GM21360 (cell line): ENCODE results near the gene DIS3L2.
"Not testable (repeated sequence)": the region's sequence is repeated elsewhere in the genome, so short reads cannot be mapped to it uniquely, and the experiment has no call there.

Experiments used
- ATAC-seq: cut with Tn5 transposase; IDR thresholded peaks from one replicate; pipeline ENCODE4 v1.9.1; 2021; ENCODE audit warnings: mild to moderate bottlenecking, moderate library complexity; ENCODE audit not compliant: unreplicated experiment

The DIS3L2 gene

GRCh38 chr2:232318169-232318855 lies 356.8 kb downstream of the DIS3L2 start:
- no peak for ATAC-seq

GRCh38 chr2:232319067-232319802 lies 357.7 kb downstream of the DIS3L2 start:
- no peak for ATAC-seq

GRCh38 chr2:232319803-232320442 lies 358.4 kb downstream of the DIS3L2 start:
- ATAC-seq, result no peak

GRCh38 chr2:232320443-232320803 lies 358.9 kb downstream of the DIS3L2 start:
- ATAC-seq, result no peak

GRCh38 chr2:232321156-232321816 lies 359.8 kb downstream of the DIS3L2 start:
- no peak for ATAC-seq

GRCh38 chr2:232321817-232322559 lies 360.5 kb downstream of the DIS3L2 start:
- no peak for ATAC-seq

- no peak for ATAC-seq
These were observed 361.2 kb downstream of the DIS3L2 start for GRCh38 chr2:232322560-232323327.

GRCh38 chr2:232323328-232323650 lies 361.8 kb downstream of the DIS3L2 start:
- no peak for ATAC-seq

- not testable (repeated sequence) for ATAC-seq
These were observed 362.5 kb downstream of the DIS3L2 start for GRCh38 chr2:232323967-232324366.

GRCh38 chr2:232324778-232325177 lies 363.3 kb downstream of the DIS3L2 start:
- no peak for ATAC-seq

GRCh38 chr2:232325324-232326273 lies 364.1 kb downstream of the DIS3L2 start:
- peak; percentile 45 for ATAC-seq

GRCh38 chr2:232326274-232327104 lies 365.0 kb downstream of the DIS3L2 start:
- not testable (repeated sequence) for ATAC-seq

GRCh38 chr2:232327105-232328031 lies 365.9 kb downstream of the DIS3L2 start:
- ATAC-seq, result peak; percentile 43

GRCh38 chr2:232328032-232328422 lies 366.5 kb downstream of the DIS3L2 start:
- ATAC-seq, result no peak

- ATAC-seq, result no peak
These were observed 367.3 kb downstream of the DIS3L2 start for GRCh38 chr2:232328516-232329460.

GRCh38 chr2:232329716-232330067 lies 368.2 kb downstream of the DIS3L2 start:
- ATAC-seq, result no peak
